WTC11 (cell line): ENCODE measurements around the gene TAC4. TPM values are rescaled to one million over a fixed set of nuclear protein-coding genes. Genes with fewer than 3 reads are reported as not detected.

Experiments used
- ATAC-seq: fragments of 200-7000 bp; cut with Tn5 transposase; 2 replicates; pipeline ENCODE4 v1.10.0; 2021; ENCODE audit warnings: mild to moderate bottlenecking, moderate library complexity
- CTCF ChIA-PET: fragments of 300-600 bp; sonication (Branson Sonifier 250); formaldehyde crosslinking; loops from one replicate; lab custom pipeline; 2021; ENCODE audit warnings: antibody characterized with exemption; lab: Charles Lee
- POLR2A ChIA-PET: fragments of 350-600 bp; sonication (Branson Sonifier 250); formaldehyde crosslinking; loops from one replicate; lab custom pipeline; 2021; ENCODE audit warnings: antibody characterized with exemption; lab: Charles Lee
- DNase-seq: peaks from one replicate; pipeline ENCODE4 v3.0.0; 2021; ENCODE audit warnings: low spot score
- H3K27ac Mint-ChIP-seq: 2 replicates; pipeline ENCODE4 v1.8.0; 2021; ENCODE audit warnings: mixed read lengths
- H3K27me3 Mint-ChIP-seq: 2 replicates; pipeline ENCODE4 v1.8.0; 2021; ENCODE audit warnings: low read depth, mild to moderate bottlenecking, moderate library complexity, mixed read lengths
- H3K36me3 Mint-ChIP-seq: 2 replicates; pipeline ENCODE4 v1.8.0; 2021; ENCODE audit warnings: mixed read lengths
- H3K4me1 Mint-ChIP-seq: 2 replicates; pipeline ENCODE4 v1.8.0; 2022; ENCODE audit warnings: mixed read lengths
- H3K4me3 Mint-ChIP-seq: 2 replicates; pipeline ENCODE4 v1.8.0; 2021; ENCODE audit warnings: mild to moderate bottlenecking, moderate library complexity, mixed read lengths
- H3K9me3 Mint-ChIP-seq: 2 replicates; pipeline ENCODE4 v1.8.0; 2021; ENCODE audit warnings: mixed read lengths
- AR ChIP-seq: fragments of 250-450 bp; sonication (Bioruptor Pico); IDR thresholded peaks from 2 replicates; pipeline ENCODE4 v1.9.0; 2021; ENCODE audit warnings: mild to moderate bottlenecking
- ATF6 ChIP-seq: sonication (generic); formaldehyde crosslinking; IDR thresholded peaks from 2 replicates; pipeline ENCODE4 v1.8.1; 2023; ENCODE audit warnings: mild to moderate bottlenecking, missing genetic modification reagents
- CDX4 ChIP-seq: fragments of 250-450 bp; sonication (Bioruptor Pico); IDR thresholded peaks from 2 replicates; pipeline ENCODE4 v1.9.0; 2021; ENCODE audit warnings: moderate library complexity, mild to moderate bottlenecking, inconsistent platforms, borderline replicate concordance
- CREM ChIP-seq: sonication (generic); formaldehyde crosslinking; IDR thresholded peaks from 2 replicates; pipeline ENCODE4 v1.8.1; 2022; ENCODE audit warnings: mild to moderate bottlenecking, missing genetic modification reagents, moderate library complexity
- EMX1 ChIP-seq: fragments of 250-450 bp; sonication (Bioruptor Pico); IDR thresholded peaks from 2 replicates; pipeline ENCODE4 v1.8.0; 2021; ENCODE audit warnings: mild to moderate bottlenecking
- MXD4 ChIP-seq: fragments of 250-450 bp; sonication (Bioruptor Pico); IDR thresholded peaks from 2 replicates; pipeline ENCODE4 v1.8.0; 2021; ENCODE audit warnings: mild to moderate bottlenecking, moderate library complexity, borderline replicate concordance
- NFATC4 ChIP-seq: fragments of 250-450 bp; sonication (Bioruptor Pico); IDR thresholded peaks from 2 replicates; pipeline ENCODE4 v1.9.0; 2021; ENCODE audit warnings: mild to moderate bottlenecking
- OVOL2 ChIP-seq: fragments of 250-450 bp; sonication (Bioruptor Pico); IDR thresholded peaks from 2 replicates; pipeline ENCODE4 v1.9.0; 2021; ENCODE audit warnings: mild to moderate bottlenecking, borderline replicate concordance
- PRDM15 ChIP-seq: sonication (generic); formaldehyde crosslinking; IDR thresholded peaks from 2 replicates; pipeline ENCODE4 v1.8.0; 2022; ENCODE audit warnings: missing genetic modification reagents
- SOX15 ChIP-seq: fragments of 250-450 bp; sonication (Bioruptor Pico); IDR thresholded peaks from 2 replicates; pipeline ENCODE4 v1.9.0; 2021; ENCODE audit warnings: mild to moderate bottlenecking
- SP1 ChIP-seq: sonication (generic); formaldehyde crosslinking; conservative IDR thresholded peaks from 2 replicates; pipeline ENCODE4 v1.8.1; 2022; ENCODE audit warnings: missing genetic modification reagents
- STAT6 ChIP-seq: sonication (generic); formaldehyde crosslinking; conservative IDR thresholded peaks from 2 replicates; pipeline ENCODE4 v1.8.1; 2023; ENCODE audit warnings: mild to moderate bottlenecking, low read depth, missing genetic modification reagents, moderate library complexity
- TEAD4 ChIP-seq: sonication (generic); formaldehyde crosslinking; IDR thresholded peaks from 2 replicates; pipeline ENCODE4 v1.8.0; 2022; ENCODE audit warnings: mild to moderate bottlenecking, missing genetic modification reagents
- ZMAT4 ChIP-seq: fragments of 250-450 bp; sonication (Bioruptor Pico); IDR thresholded peaks from 2 replicates; pipeline ENCODE4 v1.9.0; 2021; ENCODE audit warnings: mild to moderate bottlenecking
- ZNF121 ChIP-seq: sonication (generic); formaldehyde crosslinking; IDR thresholded peaks from 2 replicates; pipeline ENCODE4 v1.8.0; 2023; ENCODE audit warnings: missing genetic modification reagents
- ZNF396 ChIP-seq: fragments of 250-450 bp; sonication (Bioruptor Pico); IDR thresholded peaks from 2 replicates; pipeline ENCODE4 v1.8.0; 2021; ENCODE audit warnings: mild to moderate bottlenecking, moderate library complexity, borderline replicate concordance
- ZNF423 ChIP-seq: fragments of 250-450 bp; sonication (Bioruptor Pico); IDR thresholded peaks from 2 replicates; pipeline ENCODE4 v2.1.2; 2022; ENCODE audit warnings: mild to moderate bottlenecking, moderate library complexity
- ZNF425 ChIP-seq: fragments of 250-450 bp; sonication (Bioruptor Pico); conservative IDR thresholded peaks from 2 replicates; pipeline ENCODE4 v1.9.0; 2021; ENCODE audit warnings: mild to moderate bottlenecking
- total RNA-seq: library from RNA; stranded (reverse); gene quantifications from 3 replicates; pipeline ENCODE4 v1.2.3, GENCODE V29; 2021

The TAC4 gene
- total RNA-seq, 1 experiment from 2014 or later = not detected

GRCh38 chr17:49853470-49854015 lies 5.7 kb upstream of the TAC4 start:
- Mint-ChIP-seq H3K9me3 (no peaks in the 10 kb centered on the region), H3K27me3 (peaks cover 56% of the 10 kb centered on the region), H3K4me3 (no peak overlapping the region), H3K27ac (no peak overlapping the region), H3K4me1 (peaks cover 14% of the 10 kb centered on the region), H3K36me3 (no peaks in the 10 kb centered on the region)
- CTCF ChIA-PET = interaction anchor here (0.5 to 6.4 kb wide), 3 partner anchors 23 to 241 kb away, joined by 3 to 58 read pairs (median 4); partner anchors contain the start of gene DLX3
- TF ChIP-seq ATF6 (CRISPR knock-in tag) (no peak), CREM (CRISPR knock-in tag) (no peak), ZNF425 (CRISPR knock-in tag) (no peak), EMX1 (CRISPR knock-in tag) (no peak), NFATC4 (CRISPR knock-in tag) (no peak), TEAD4 (no peak), CDX4 (CRISPR knock-in tag) (no peak), ZNF121 (no peak), OVOL2 (CRISPR knock-in tag) (no peak), ZNF396 (CRISPR knock-in tag) (no peak), MXD4 (no peak), SOX15 (no peak), AR (no peak)
- POLR2A ChIA-PET = no interaction called here
- DNase-seq (no peak), ATAC-seq (no peak)

GRCh38 chr17:49851387-49852291 lies 3.8 kb upstream of the TAC4 start:
- Mint-ChIP-seq H3K36me3 (peaks cover 7% of the 10 kb centered on the region; the same call in 1 of the 2 replicates), H3K4me1 (peaks cover 23% of the 10 kb centered on the region), H3K4me3 (peak overlapping the region; percentile 74), H3K27ac (no peak overlapping the region), H3K27me3 (peaks cover 54% of the 10 kb centered on the region), H3K9me3 (no peaks in the 10 kb centered on the region)
- ChIA-PET POLR2A (interaction anchor here (0.6 to 1.4 kb wide), 3 partner anchors 10 to 143 kb away, joined by 3 to 5 read pairs (median 3); no protein-coding TSS in a partner anchor), CTCF (interaction anchor here (0.6 to 6.4 kb wide), 36 partner anchors 8 to 295 kb away, joined by 3 to 58 read pairs (median 4); partner anchors contain the start of genes DLX3, FAM117A and SLC35B1)
- DNase-seq (peak; percentile 85), ATAC-seq (peak; percentile 72)
- TF ChIP-seq STAT6 (CRISPR knock-in tag) (no peak), PRDM15 (0 out of 2 replicates have a peak, but pooled peaks have one; percentile 21), SP1 (CRISPR knock-in tag) (no peak), ZNF423 (CRISPR knock-in tag) (peak; percentile 38; the same call in 1 of the 2 replicates), ZMAT4 (CRISPR knock-in tag) (no peak)
